Smooth muscle cell (in vitro differentiated cells): ENCODE data around the gene RNF5. TPM values are rescaled to one million over a fixed set of nuclear protein-coding genes. Genes with fewer than 3 reads are reported as not detected.

Experiments used
- DNase-seq: peaks from one replicate; lab custom pipeline; 2025; ENCODE audit not compliant: unreplicated experiment; lab: John Stamatoyannopoulos, UW
- H2AFZ ChIP-seq: fragments of 200-600 bp; sonication (generic); 2 replicates; pipeline ENCODE4 v1.6.0; 2016; ENCODE audit warnings: antibody characterized with exemption, low read depth, mild to moderate bottlenecking
- H3F3A ChIP-seq: fragments of 200-600 bp; sonication (generic); 2 replicates; pipeline ENCODE4 v1.6.0; 2017; ENCODE audit warnings: antibody characterized with exemption, low read depth
- H3K27ac ChIP-seq: fragments of 200-600 bp; sonication (generic); 2 replicates; pipeline ENCODE4 v1.5.1; 2016; ENCODE audit warnings: low read depth, mild to moderate bottlenecking
- H3K27me3 ChIP-seq: fragments of 200-600 bp; sonication (generic); 2 replicates; pipeline ENCODE4 v1.6.1; 2016; ENCODE audit warnings: low read depth, mild to moderate bottlenecking
- H3K36me3 ChIP-seq: fragments of 200-600 bp; sonication (generic); 2 replicates; pipeline ENCODE4 v1.5.1; 2016; ENCODE audit warnings: low read depth
- H3K4me1 ChIP-seq: fragments of 200-600 bp; sonication (generic); 2 replicates; pipeline ENCODE4 v1.5.1; 2016; ENCODE audit warnings: low read depth
- H3K4me2 ChIP-seq: fragments of 200-600 bp; sonication (generic); 2 replicates; pipeline ENCODE4 v1.6.0; 2016; ENCODE audit warnings: mild to moderate bottlenecking
- H3K4me3 ChIP-seq: fragments of 200-600 bp; sonication (generic); 2 replicates; pipeline ENCODE4 v1.5.1; 2016; ENCODE audit warnings: mild to moderate bottlenecking
- H3K79me2 ChIP-seq: fragments of 200-600 bp; sonication (generic); 2 replicates; pipeline ENCODE4 v1.6.0; 2016; ENCODE audit warnings: low read depth, mild to moderate bottlenecking
- H3K9ac ChIP-seq: fragments of 200-600 bp; sonication (generic); 2 replicates; pipeline ENCODE4 v1.6.0; 2016; ENCODE audit warnings: low read depth
- H3K9me3 ChIP-seq: fragments of 200-600 bp; sonication (generic); replicated peaks from 2 replicates; pipeline ENCODE4 v1.5.1; 2016; ENCODE audit warnings: low read depth
- H4K20me1 ChIP-seq: fragments of 200-600 bp; sonication (generic); 2 replicates; pipeline ENCODE4 v1.6.0; 2016; ENCODE audit warnings: low read depth
- WGBS: methylation state at CpG from one replicate; pipeline ENCODE4 v1.1.7; 2016; ENCODE audit warnings: low lambda C conversion rate; 5-methylcytosine and 5-hydroxymethylcytosine counted together
- polyA plus RNA-seq: library from polyadenylated mRNA; unstranded; fragments of >200 nt; fragmentation: Nextera tagmentation; extraction: Ambion mirVana; gene quantifications from 2 replicates; pipeline ENCODE4 v1.2.1, GENCODE V29; 2016
- total RNA-seq: library from RNA; depleted of rRNA; stranded (reverse); fragments of >200 nt; gene quantifications from 2 replicates; pipeline ENCODE4 v1.2.3, GENCODE V29; 2014
- TF ChIP-seq, protein P1 (sequence below): fragments of 200-600 bp; sonication (generic); IDR thresholded peaks from 2 replicates; pipeline ENCODE4 v1.5.1; 2017; ENCODE audit warnings: borderline replicate concordance, mild to moderate bottlenecking, antibody characterized with exemption; ENCODE audit not compliant: insufficient read depth, poor library complexity, severe bottlenecking

Gene RNF5
- total and polyA plus RNA-seq, 2 experiments from 2014 or later, result 49.3 to 75.9 TPM

DNA sequence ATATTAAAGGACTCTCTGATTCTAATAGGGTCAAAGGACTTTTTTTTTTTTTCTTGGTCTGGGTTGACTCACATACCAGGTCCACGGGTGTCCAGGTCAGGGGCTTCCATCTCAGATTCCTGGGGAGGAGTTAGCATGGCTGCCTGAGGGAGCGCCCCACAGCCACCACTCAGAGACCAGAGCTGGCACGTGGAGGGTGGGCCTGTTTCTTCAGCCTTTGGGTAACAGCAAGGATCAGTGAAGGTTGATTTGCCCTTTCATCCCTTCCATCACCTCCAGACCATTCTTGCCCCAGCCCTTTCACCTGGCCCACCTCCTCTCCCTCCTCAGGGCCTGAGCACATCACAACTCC, 20.1 kb downstream of the RNF5 start:
- no peak for DNase-seq
- no peak overlapping the region for H3K9ac ChIP-seq
- H3K9me3 ChIP-seq, result no peaks in the 10 kb centered on the region
- H3K27me3 ChIP-seq, result no peaks in the 10 kb centered on the region
- peaks cover 8% of the 10 kb centered on the region for H3K4me1 ChIP-seq
- H3F3A ChIP-seq, result peaks cover 23% of the 10 kb centered on the region
- TF ChIP-seq, protein P1, sequence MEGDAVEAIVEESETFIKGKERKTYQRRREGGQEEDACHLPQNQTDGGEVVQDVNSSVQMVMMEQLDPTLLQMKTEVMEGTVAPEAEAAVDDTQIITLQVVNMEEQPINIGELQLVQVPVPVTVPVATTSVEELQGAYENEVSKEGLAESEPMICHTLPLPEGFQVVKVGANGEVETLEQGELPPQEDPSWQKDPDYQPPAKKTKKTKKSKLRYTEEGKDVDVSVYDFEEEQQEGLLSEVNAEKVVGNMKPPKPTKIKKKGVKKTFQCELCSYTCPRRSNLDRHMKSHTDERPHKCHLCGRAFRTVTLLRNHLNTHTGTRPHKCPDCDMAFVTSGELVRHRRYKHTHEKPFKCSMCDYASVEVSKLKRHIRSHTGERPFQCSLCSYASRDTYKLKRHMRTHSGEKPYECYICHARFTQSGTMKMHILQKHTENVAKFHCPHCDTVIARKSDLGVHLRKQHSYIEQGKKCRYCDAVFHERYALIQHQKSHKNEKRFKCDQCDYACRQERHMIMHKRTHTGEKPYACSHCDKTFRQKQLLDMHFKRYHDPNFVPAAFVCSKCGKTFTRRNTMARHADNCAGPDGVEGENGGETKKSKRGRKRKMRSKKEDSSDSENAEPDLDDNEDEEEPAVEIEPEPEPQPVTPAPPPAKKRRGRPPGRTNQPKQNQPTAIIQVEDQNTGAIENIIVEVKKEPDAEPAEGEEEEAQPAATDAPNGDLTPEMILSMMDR, result no peak
- no peaks in the 10 kb centered on the region for H4K20me1 ChIP-seq
- no peak overlapping the region for H3K27ac ChIP-seq
- no peak overlapping the region for H2AFZ ChIP-seq
- no peaks in the 10 kb centered on the region for H3K36me3 ChIP-seq
- H3K4me2 ChIP-seq, result no peak overlapping the region
- 83% methylated on average over 3 of the region's 3 CpGs for WGBS
- no peak overlapping the region for H3K4me3 ChIP-seq
- no peaks in the 10 kb centered on the region for H3K79me2 ChIP-seq

DNA sequence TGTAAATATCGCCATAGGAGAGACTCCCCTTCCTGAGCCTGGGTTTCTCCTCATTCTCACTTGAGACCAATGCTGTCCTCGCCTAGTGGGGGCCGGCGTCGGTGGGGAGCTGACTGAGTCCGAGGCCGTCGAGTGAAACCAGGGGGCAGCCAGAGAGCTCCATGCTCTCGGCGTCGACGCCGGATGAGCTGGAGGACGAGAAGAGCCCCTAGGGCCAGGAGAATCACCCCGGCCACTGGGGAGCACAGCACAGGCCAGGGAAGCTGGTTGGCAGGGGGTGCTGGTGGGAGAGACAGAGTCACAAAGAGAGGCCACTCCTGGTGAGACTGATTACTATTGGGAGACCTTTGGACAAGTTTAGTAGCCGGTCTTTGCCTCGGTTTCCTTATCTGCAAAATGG, 20.7 kb downstream of the RNF5 start:
- Histone ChIP-seq H4K20me1 (no peaks in the 10 kb centered on the region), H3K27me3 (no peaks in the 10 kb centered on the region), H3K36me3 (no peaks in the 10 kb centered on the region), H3K27ac (no peak overlapping the region), H3K9ac (no peak overlapping the region), H3K9me3 (no peaks in the 10 kb centered on the region), H3K4me3 (no peak overlapping the region), H3F3A (peaks cover 19% of the 10 kb centered on the region), H3K79me2 (no peaks in the 10 kb centered on the region), H3K4me2 (no peak overlapping the region), H3K4me1 (peaks cover 8% of the 10 kb centered on the region), H2AFZ (no peak overlapping the region)
- WGBS, result 91% methylated on average over 17 of the region's 17 CpGs
- TF ChIP-seq, protein P1, result no peak
- DNase-seq, result no peak

DNA sequence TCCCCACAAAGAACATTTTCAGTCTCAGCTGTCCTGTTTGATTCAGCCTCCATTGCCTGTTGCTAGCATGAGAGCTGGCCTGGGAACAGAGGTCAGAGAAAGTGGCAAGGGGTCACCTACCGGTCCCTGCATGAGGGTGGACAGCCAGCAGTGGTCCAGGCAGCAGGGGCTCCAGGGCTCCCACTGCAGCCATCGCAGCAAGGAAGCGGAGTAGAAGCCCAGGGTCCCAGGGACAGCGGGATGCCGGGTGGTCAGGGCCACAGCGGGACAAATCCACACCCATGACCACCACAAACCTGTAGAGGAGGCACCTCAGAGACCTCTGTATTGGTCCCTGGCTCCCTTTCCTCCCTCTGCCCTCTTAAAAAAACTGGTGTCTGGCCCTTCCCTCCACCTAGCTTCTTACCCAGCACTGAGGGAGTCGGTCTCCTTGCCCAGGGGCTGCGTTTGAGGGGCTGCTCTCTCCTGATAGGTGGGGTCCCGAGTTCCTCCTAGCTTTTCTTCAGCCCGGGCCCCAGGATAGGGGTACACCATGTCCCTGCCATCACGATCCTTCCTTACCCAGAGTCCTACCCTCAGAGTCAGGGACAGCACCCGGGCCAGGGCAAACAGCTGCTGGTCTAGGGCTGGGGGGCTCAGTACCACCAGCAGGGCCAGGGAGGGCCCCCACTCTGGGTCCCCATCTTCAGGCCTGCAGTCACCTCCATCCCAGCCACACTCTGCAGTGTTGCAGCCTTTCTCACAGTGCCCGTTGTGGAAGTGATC, 22.7 kb downstream of the RNF5 start:
- H3K27ac ChIP-seq, result no peak overlapping the region
- H3K9ac ChIP-seq, result no peak overlapping the region
- no peaks in the 10 kb centered on the region for H4K20me1 ChIP-seq
- peaks cover 7% of the 10 kb centered on the region for H3K27me3 ChIP-seq
- H3K36me3 ChIP-seq, result no peaks in the 10 kb centered on the region
- WGBS, result 86% methylated on average over 13 of the region's 13 CpGs
- H3F3A ChIP-seq, result peaks cover 5% of the 10 kb centered on the region
- no peaks in the 10 kb centered on the region for H3K79me2 ChIP-seq
- no peak overlapping the region for H2AFZ ChIP-seq
- peaks cover 3% of the 10 kb centered on the region for H3K4me1 ChIP-seq
- TF ChIP-seq, protein P1, result no peak
- H3K4me3 ChIP-seq, result no peak overlapping the region
- H3K4me2 ChIP-seq, result no peak overlapping the region
- no peaks in the 10 kb centered on the region for H3K9me3 ChIP-seq
- no peak for DNase-seq

DNA sequence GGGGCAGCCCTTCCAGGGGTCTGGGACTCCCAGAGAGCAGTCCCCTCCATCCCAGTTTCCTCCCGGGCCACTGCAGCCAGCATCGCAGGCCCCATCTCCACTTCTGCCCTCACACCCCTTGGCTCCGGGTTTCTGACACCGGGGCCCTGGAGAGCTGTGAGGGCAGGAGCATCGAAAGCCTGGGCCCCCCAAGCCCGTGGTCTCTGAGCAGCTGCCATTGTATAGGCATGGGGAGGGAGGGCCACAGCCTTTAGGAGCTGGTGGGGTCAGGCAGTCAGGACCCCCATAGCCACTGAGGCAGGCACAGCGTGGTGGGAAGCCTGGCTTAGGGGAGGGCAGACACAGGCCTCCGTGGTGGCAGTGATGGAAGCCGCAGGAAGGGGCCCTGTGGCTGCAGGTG, 24.0 kb downstream of the RNF5 start:
- H3K36me3 ChIP-seq, result no peaks in the 10 kb centered on the region
- no peak overlapping the region for H2AFZ ChIP-seq
- TF ChIP-seq, protein P1, result no peak
- WGBS, result 89% methylated on average over 9 of the region's 9 CpGs
- peaks cover 7% of the 10 kb centered on the region for H3K27me3 ChIP-seq
- peaks cover 3% of the 10 kb centered on the region for H3F3A ChIP-seq
- H3K9me3 ChIP-seq, result no peaks in the 10 kb centered on the region
- no peaks in the 10 kb centered on the region for H3K79me2 ChIP-seq
- H3K4me1 ChIP-seq, result no peaks in the 10 kb centered on the region
- DNase-seq, result no peak
- no peaks in the 10 kb centered on the region for H4K20me1 ChIP-seq
- H3K4me2 ChIP-seq, result no peak overlapping the region
- H3K27ac ChIP-seq, result no peak overlapping the region
- no peak overlapping the region for H3K4me3 ChIP-seq
- H3K9ac ChIP-seq, result no peak overlapping the region
